HTR-8/SVneo (cell line): Measurements from ENCODE around the gene FAM234A.

Experiments used
- DNase-seq: peaks from one replicate; pipeline ENCODE4 v3.0.0; 2011; ENCODE audit warnings: low spot score, mixed read lengths; ENCODE audit not compliant: insufficient read length
- FAIRE-seq: peaks from 2 replicates; lab custom pipeline; 2011; peaks lifted over from hg19 to GRCh38; lab: Jason Lieb, UNC

Gene FAM234A

DNA sequence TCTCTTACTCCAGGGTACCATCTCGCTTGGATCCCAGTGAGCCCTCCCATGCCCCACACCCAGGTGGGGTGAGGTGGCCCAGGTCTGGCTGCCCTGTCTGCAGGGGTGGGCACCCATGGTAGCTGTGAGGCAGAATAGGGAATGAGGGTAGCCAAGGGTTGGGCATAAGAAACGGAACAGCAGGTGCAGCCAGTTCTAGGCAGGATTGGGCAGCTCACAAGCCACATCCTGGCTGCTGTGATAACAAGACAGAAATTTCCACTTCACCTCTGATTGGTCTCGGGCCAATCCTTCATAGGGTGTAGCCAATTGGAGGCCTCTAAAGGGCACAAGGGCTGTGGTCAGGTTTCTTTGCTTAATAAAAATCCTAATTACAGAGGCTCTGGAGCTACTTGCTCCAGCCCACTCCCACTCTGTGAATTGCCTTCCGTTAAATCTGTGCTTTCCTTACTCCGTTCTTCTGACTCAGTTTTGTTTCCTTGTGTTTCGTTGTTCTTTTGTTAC, 44.3 kb downstream of the FAM234A start:
- FAIRE-seq (peak; percentile 36), DNase-seq (peak; percentile 41)

DNA sequence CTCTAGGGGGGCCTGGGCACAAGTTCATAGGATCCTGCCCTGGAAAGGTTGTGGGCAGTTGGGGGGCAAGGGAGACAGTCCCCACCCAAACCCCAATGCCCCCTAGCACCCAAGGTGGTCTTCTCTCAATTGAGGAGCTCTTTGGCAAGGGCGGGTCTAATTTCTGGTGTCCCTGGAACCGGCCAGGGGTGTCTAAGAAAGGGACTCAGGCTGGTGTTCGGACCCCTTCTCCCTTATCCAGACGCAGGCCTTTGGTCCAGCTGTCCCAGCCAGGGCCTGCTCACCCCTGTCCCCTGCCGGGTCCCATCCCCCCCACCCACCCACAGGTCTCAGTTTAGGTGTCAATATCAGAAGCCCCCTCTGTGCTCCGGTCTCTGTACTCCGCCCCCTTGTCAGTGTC, 44.9 kb downstream of the FAM234A start:
- FAIRE-seq (no peak), DNase-seq (no peak)

DNA sequence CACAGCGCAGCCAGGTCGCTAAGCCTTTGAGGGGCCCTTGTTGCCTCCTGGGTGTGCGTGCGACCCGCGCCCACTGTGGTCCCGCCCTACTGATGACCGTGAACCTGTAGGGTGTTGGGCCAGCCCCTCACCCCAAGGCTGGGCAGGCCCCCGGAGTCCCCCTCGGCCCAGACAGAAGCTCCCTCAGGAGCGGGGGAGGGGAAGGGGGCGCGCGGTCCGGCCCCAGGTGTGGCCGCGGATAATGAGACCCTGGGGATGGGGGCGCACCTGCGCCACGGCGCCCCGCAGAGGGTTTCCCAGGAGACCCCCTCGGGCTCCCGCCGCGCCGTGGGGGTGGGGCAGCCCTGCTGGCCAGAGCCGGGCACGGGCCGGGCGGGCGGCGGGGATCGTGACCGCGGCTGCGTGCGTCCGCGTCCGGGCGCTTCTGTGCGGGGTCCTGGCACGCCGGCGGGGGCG, 45.4 kb downstream of the FAM234A start:
- FAIRE-seq (no peak), DNase-seq (no peak)

DNA sequence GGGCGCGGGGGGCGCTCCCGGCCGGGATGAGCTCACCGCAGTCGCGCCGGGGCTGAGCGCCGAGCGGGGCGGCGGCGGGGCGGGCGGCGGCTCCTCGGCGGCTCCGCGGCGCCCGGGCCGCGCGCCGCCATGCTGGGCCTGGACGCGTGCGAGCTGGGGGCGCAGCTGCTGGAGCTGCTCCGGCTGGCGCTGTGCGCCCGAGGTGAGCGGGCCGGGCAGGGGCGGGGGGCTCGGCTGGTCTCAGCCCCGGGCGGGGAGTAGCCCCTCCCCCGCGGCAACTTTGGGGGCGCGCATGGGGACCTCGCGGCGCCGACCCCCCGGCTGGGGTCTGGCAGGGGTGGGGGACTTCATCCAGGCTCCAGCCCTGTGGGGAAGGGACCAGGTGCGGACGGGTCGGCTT, 45.9 kb downstream of the FAM234A start, which contains the start of gene ARHGDIG:
ARHGDIG (plus strand) TSS at position 40 of the 400 bp plus-strand sequence; CDS start at position 130, 90 bp downstream.
- FAIRE-seq (no peak), DNase-seq (no peak)

DNA sequence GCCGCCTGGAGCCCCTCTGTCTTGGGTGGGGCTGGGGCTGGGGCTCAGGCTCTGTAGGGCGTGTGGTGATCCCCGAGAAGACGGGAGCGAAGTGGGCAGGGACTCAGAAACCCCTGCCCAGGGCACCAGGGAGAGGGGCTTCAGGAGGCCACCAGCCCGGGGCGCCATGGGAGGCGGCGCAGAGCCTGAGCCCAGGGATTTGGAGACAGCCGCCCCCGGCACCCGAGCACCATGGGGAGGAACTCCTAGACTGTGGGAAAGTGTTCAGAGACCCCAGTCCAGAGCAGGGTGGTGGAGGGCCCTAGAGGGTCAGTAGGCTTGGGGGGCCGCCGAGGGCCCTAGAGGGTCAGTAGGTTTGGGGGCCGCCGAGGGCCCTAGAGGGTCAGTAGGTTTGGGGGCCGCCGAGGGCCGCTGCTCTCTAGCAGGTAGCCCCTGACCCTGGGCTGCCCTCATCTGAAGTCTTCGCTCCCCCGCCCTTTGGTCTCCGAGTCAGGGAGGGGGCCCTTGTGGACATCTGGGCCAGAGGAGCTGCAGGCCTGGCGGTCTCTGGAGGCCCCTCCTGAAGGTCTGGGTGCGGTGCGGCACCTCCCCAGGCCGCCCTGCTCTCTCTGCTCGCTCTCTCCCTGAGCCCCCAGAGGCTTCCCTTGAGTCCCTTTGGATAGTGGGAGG, 46.5 kb downstream of the FAM234A start:
- FAIRE-seq (no peak), DNase-seq (no peak)

DNA sequence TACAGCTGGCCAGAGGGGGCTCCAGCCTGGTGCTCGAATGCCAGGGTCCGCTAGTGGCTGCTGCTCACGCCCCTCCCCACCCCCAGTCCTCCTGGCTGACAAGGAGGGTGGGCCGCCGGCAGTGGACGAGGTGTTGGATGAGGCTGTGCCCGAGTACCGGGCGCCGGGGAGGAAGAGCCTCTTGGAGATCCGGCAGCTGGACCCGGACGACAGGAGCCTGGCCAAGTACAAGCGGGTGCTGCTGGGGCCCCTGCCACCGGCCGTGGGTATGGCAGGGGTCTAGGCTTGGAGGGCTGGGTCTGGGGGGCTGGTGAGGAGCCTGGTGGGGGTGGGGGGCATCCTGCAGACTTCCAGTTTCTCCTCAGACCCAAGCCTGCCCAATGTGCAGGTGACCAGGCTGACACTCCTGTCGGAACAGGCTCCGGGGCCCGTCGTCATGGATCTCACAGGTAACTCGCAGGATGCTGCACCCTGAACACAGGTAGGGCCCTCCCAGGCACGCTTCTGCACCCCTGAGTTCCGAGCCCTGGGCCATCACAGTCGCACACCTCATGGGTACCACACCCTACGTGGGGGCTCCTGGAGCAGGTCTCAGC, 47.1 kb downstream of the FAM234A start:
- no peak for FAIRE-seq
- no peak for DNase-seq

DNA sequence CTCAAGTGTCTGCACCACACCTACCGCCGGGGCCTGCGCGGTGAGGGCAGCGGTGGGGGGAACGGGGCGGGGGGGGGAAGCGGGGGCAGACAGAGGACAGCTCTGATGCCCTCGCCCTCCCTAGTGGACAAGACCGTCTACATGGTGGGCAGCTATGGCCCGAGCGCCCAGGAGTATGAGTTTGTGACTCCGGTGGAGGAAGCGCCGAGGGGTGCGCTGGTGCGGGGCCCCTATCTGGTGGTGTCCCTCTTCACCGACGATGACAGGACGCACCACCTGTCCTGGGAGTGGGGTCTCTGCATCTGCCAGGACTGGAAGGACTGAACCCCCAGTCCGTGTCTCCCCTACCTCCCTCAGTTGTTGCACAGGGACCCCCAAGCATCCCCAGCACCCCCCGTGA, 47.9 kb downstream of the FAM234A start:
- FAIRE-seq (no peak), DNase-seq (no peak)

DNA sequence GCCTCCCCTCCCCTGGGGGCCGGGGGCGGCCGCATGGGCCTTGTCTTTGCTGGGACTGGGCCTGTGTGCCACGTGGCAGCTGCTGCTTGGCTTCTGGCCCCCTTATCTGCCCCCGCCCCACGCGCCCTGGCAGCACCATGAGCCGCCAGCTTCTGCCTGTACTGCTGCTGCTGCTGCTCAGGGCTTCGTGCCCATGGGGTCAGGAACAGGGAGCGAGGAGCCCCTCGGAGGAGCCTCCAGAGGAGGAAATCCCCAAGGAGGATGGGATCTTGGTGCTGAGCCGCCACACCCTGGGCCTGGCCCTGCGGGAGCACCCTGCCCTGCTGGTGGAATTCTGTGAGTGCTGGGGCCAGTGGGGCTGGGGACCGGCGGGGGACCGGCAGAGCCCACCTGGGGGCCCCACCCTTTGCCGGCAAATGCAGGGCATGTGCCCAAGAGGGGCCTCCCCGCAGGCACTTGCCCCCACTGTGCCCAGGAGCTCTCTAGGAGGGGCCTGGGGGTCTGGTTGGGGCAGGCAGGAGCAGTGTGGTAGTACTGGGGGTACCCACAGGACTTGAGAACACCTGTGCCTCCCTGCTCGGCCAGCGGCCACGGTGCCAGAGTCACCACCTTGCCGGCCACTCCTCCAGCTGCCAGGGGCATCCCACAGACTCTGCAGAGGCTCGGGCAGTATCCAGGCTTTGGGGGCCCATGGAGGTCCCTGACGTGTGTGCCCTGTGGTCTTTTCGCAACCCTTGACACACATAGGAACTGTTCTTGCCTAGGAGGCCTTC, 48.6 kb downstream of the FAM234A start, which contains the start of gene PDIA2:
PDIA2 (plus strand) TSS at position 132 of the 773 bp plus-strand sequence; CDS start at position 138, 6 bp downstream.
- DNase-seq = no peak
- no peak for FAIRE-seq

DNA sequence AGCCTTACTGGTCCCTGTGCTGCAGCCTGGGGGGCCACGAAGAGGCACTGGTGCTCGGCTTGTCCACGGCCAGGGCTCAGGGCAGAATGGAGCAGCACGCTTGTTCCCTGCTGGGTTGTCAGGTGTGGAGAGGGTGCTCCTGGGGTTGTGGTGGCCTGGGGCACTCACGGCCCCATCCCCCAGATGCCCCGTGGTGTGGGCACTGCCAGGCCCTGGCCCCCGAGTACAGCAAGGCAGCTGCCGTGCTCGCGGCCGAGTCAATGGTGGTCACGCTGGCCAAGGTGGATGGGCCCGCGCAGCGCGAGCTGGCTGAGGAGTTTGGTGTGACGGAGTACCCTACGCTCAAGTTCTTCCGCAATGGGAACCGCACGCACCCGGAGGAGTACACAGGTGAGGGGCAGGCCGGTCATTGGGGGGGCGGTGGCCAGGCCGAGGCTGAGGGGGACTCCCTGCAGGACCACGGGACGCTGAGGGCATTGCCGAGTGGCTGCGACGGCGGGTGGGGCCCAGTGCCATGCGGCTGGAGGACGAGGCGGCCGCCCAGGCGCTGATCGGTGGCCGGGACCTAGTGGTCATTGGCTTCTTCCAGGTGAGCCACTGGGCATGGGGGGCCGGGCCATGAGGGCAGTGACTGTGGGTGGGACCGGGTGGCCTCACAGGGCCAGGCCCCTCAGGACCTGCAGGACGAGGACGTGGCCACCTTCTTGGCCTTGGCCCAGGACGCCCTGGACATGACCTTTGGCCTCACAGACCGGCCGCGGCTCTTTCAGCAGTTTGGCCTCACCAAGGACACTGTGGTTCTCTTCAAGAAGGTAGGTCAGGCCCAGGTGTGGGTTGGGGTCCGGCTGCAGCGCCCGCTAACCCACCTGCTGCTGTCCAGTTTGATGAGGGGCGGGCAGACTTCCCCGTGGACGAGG, 49.8 kb downstream of the FAM234A start:
- DNase-seq (no peak), FAIRE-seq (no peak)

DNA sequence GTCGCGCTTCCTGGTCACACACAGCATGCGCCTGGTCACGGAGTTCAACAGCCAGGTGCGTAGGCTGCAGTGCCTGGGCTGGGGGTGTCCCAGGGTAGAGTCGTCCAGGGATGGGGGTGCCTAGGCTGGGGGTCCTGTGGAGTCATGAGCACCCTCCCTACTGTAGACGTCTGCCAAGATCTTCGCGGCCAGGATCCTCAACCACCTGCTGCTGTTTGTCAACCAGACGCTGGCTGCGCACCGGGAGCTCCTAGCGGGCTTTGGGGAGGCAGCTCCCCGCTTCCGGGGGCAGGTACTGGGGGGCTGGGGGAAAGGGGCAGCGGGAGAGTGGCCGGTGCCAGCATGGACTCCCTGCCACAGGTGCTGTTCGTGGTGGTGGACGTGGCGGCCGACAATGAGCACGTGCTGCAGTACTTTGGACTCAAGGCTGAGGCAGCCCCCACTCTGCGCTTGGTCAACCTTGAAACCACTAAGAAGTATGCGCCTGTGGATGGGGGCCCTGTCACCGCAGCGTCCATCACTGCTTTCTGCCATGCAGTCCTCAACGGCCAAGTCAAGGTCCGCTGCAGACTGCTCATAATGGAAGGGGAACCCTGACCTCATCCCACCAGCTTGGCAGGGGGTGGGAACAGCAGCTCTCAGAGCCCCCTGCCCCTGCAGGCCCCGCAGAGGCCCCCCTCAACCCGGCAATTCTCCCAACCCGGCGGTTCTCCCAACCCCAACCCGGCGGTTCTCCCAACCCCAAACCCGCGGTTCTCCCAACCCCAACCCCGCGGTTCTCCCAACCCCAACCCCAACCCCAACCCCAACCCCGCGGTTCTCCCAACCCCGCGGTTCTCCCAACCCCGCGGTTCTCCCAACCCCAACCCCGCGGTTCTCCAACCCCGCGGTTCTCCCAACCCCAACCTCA, 50.8 kb downstream of the FAM234A start:
- no peak for FAIRE-seq
- no peak for DNase-seq

DNA sequence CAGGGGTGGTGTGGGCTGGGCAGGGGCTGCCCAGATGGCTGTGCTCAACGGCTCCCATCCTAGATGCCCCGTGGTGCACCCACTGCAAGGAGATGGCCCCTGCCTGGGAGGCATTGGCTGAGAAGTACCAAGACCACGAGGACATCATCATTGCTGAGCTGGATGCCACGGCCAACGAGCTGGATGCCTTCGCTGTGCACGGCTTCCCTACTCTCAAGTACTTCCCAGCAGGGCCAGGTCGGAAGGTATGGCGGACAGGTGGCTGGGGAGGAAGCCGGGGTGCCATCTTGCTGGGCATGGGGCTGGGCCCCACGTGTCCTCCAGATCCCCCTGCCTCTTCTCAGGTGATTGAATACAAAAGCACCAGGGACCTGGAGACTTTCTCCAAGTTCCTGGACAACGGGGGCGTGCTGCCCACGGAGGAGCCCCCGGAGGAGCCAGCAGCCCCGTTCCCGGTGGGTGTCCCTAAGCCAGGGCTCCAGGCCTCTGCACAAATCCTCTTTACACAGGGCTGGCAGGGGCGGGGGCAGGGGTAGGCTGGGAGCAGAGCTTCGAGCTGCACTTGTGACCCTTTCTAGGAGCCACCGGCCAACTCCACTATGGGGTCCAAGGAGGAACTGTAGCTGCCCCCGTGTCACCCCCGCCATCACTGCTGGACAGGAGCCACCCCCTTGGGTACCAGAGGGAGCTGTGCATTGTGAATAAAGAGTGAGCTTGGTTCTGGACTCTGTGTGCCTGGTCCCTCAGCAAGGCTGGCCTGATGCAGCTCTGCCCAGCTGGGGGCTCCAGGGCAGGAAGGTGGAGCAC, 52.1 kb downstream of the FAM234A start:
- DNase-seq = no peak
- FAIRE-seq = no peak

DNA sequence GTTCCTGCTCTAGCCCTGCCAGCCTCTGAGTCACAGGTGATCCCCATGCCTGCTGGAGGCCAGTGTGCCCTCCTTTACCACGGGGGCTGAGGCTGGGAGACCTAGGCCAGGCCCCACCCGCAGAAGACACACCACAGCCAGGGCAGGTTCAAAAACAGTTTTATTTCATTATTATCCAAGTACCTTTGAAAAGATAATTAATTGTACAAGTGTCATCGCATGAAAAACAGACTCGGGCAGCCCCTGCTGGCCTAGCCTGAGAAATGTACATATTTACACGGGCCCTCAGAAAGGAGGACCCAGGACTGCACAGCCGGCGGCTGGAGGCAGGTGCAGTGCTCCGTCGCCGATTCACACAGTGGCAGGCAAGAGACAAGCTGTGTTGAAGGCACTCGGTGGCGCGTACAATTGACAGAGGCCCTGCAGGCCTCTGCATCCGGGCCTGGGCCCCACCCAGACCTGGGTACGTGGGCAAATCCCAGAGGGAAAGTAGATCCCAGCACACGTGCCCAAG, 52.7 kb downstream of the FAM234A start:
- DNase-seq (no peak), FAIRE-seq (no peak)

DNA sequence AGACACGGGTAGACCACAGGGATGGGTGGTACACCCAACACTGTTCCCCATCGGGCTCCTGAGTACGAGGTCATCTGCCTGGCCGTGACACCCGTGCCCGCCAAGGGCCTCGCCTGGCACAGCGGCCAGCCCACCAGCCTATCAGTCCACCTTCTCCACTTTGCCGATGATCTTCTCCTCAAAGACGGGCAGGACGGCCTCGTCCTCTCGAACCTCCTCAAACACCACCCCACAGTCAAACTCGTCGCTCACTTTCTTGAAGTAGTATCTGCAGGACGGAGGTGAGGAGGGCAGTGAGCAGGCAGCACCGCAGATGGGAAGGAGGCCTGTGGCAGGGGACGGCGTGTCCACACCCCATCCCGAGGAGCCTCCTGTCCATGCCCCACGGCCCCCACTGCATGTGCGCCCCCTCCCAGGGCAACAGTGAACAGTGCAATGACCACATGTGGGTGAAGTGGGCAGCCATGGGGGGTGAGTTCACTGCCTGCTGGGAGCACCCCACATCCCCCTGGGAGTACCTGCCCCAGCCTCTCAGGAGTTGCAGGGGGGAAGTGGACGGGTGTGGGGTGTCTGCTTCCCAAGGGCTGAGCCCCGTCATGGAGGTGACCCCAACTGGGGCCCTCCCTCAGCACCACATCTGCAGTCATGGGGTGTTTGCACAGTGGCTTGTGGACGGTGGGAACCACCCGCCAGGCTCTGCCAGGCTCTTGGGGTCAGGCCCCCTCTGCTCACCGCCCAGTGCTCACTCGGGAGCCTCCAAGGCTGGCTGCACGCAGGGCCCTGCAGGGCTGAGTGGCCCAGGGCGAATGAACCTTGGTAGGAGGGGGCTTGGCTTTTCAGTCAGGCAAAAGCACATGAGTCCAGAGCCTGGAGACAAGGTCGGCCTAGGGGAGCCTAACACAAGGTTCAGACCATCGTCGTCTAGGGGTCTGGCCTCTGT, 53.6 kb downstream of the FAM234A start:
- FAIRE-seq (no peak), DNase-seq (no peak)

DNA sequence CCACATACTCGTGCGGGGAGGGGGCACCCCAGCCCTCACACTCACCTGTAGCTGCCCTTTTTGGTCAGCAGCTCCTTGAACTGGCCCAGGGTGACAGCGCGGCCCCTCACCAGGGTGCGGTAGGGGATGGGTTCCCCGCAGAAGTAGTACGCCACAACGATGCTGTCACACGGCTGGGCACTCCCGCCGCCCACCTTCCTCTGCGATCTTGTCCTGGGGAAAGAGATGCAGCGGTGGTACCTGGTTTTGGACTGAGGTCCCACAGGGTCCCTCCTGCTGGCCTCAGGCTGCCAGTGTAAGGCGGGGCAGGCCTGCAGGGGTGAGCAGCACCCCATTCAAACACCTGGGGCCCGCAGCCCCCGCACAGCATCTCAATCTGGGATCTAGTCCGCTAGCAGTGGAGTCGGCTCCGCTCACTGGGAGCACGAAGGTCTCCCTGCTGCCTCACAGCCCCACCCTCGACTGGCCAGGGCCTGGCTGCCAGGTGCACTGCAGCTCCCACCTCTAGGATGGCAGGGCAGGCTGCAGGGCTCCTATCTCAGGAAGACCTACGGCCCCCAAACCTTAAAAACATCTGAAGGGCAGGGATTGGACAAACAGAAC, 54.9 kb downstream of the FAM234A start:
- DNase-seq = no peak
- FAIRE-seq = no peak

DNA sequence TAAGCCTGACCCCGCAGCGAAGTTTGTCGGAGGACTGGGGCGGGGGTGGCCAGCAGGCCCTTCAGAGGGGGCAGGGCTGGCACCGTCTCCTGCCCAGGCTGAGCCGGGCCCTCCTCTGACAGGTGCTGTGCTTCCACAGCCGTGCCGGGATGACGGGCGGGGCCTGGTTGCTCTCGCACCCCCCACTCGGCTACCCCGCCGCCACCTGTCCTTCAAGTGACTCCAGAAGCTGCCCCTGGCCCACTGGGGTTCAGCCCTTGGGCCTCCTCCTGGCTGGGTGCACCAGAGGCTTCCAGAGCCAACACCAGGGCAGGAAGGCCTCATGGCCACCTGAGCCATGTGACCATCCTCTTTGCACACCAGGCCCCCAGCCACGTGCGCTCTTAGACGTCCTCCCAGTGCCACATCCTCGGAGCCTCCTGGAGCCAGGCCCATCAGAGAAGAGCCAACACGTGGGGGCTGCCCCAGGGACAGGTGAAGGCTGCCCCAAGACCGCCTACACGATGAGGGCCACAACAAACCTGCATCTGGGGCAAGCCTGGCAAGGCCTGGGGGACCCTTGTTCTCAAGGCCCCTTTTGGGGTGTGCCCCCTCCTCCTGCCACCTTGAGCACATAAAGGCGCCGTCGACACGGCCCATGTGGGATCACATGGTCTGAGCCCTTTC, 55.5 kb downstream of the FAM234A start:
- FAIRE-seq (no peak), DNase-seq (no peak)
